K562 (cell line): Measurements from ENCODE around the gene ARHGAP33. TPM values are rescaled to one million over a fixed set of nuclear protein-coding genes. Genes with fewer than 3 reads are reported as not detected.

Experiments used
- BRF2 ChIP-seq: IDR thresholded peaks from 3 replicates; pipeline ENCODE4 v1.6.1; 2011; ENCODE audit warnings: borderline replicate concordance, mild to moderate bottlenecking; ENCODE audit not compliant: insufficient read length, insufficient read depth
- CBX8 ChIP-seq: fragments of 200-600 bp; sonication (generic); IDR thresholded peaks from 2 replicates; pipeline ENCODE4 v1.6.1; 2012; ENCODE audit warnings: borderline replicate concordance, mixed run types, low read depth, mild to moderate bottlenecking, moderate library complexity, mixed read lengths, low read length, control low read depth, inconsistent platforms; ENCODE audit not compliant: poor library complexity, severe bottlenecking; ENCODE audit errors: extremely low read depth
- CHD2 ChIP-seq: IDR thresholded peaks from 2 replicates; pipeline ENCODE4 v1.6.1; 2011; ENCODE audit warnings: low read depth, low read length
- DIDO1 ChIP-seq: fragments of 450-650 bp; IDR thresholded peaks from 2 replicates; pipeline ENCODE4 v1.6.1; 2016; ENCODE audit warnings: low read depth, missing biosample characterization, missing genetic modification characterization
- HLTF ChIP-seq: fragments of 450-650 bp; IDR thresholded peaks from 2 replicates; pipeline ENCODE4 v1.6.1; 2016
- ID3 ChIP-seq, 2 experiments: fragments of 250-450 bp in 1 of 2; fragments of 450-650 bp in 1 of 2; sonication (Bioruptor Pico) in 1 of 2; IDR thresholded peaks; 2 replicates each; pipeline versions ENCODE4 v1.6.1 to v1.8.0; 2016 to 2021; ENCODE audit warnings: mild to moderate bottlenecking in 2 of 2, moderate library complexity in 2 of 2, missing compliant biosample characterization in 1 of 2, missing genetic modification characterization in 1 of 2
- KLF13 ChIP-seq: fragments of 450-650 bp; IDR thresholded peaks from 2 replicates; pipeline ENCODE4 v1.6.1; 2016; ENCODE audit warnings: missing genetic modification characterization, low read depth, mild to moderate bottlenecking, missing compliant biosample characterization, moderate library complexity, borderline replicate concordance
- MECOM ChIP-seq: fragments of 250-450 bp; sonication (Bioruptor Pico); IDR thresholded peaks from 2 replicates; pipeline ENCODE4 v1.8.0; 2022; ENCODE audit warnings: inconsistent platforms
- NFE2 ChIP-seq: IDR thresholded peaks from 2 replicates; pipeline ENCODE4 v1.6.1; 2014; ENCODE audit warnings: antibody characterized with exemption, low read depth
- NR1H2 ChIP-seq: sonication (generic); formaldehyde crosslinking; IDR thresholded peaks from 2 replicates; pipeline ENCODE4 v1.4.0; 2020; ENCODE audit warnings: mild to moderate bottlenecking, missing genetic modification reagents
- PREB ChIP-seq: sonication (generic); formaldehyde crosslinking; IDR thresholded peaks from 2 replicates; pipeline ENCODE4 v1.8.1; 2023; ENCODE audit warnings: mild to moderate bottlenecking, missing genetic modification reagents
- SMAD1 ChIP-seq: fragments of 150-350 bp; IDR thresholded peaks from 2 replicates; pipeline ENCODE4 v1.6.1; 2014; ENCODE audit warnings: low read length, low read depth; ENCODE audit not compliant: partially characterized antibody
- SMARCA5 ChIP-seq: fragments of 450-650 bp; IDR thresholded peaks from 2 replicates; pipeline ENCODE4 v1.6.1; 2016
- SPI1 ChIP-seq: IDR thresholded peaks from 2 replicates; pipeline ENCODE4 v1.6.1; 2011; ENCODE audit warnings: low read depth, low read length, control low read depth, borderline replicate concordance
- YBX1 ChIP-seq: fragments of 450-650 bp; IDR thresholded peaks from 2 replicates; pipeline ENCODE4 v1.7.1; 2016; ENCODE audit warnings: mild to moderate bottlenecking
- ZNF133 ChIP-seq: fragments of 250-450 bp; sonication (Bioruptor Pico); IDR thresholded peaks from 2 replicates; pipeline ENCODE4 v1.4.0; 2020; ENCODE audit warnings: mild to moderate bottlenecking
- ZNF174 ChIP-seq: fragments of 250-450 bp; sonication (Bioruptor Pico); IDR thresholded peaks from 2 replicates; pipeline ENCODE4 v1.4.0; 2020; ENCODE audit warnings: mild to moderate bottlenecking
- ZNF512 ChIP-seq: IDR thresholded peaks from 2 replicates; pipeline ENCODE4 v1.6.1; 2016; ENCODE audit warnings: missing genetic modification characterization, missing compliant biosample characterization
- ZNF592 ChIP-seq: fragments of 450-650 bp; IDR thresholded peaks from 2 replicates; pipeline ENCODE4 v1.6.1; 2017; ENCODE audit warnings: antibody characterized with exemption, mild to moderate bottlenecking
- polyA plus RNA-seq, 8 experiments: library from polyadenylated mRNA; depleted of rRNA in 4 of 8; stranded (reverse) in 5 of 8; unstranded in 3 of 8; fragments of >200 nt; fragmentation: Nextera tagmentation in 2 of 8; fragmentation: Illumina TruSeq in 1 of 8; extraction: Ambion mirVana in 2 of 8; extraction: Trizol in 1 of 8; gene quantifications; 2 replicates each; pipeline versions ENCODE4 v1.2.1 to v1.2.3, GENCODE V29; 2011 to 2014; ENCODE audit warnings: inconsistent platforms in 1 of 8, missing spikeins in 1 of 8
- total RNA-seq, 7 experiments: library from RNA; depleted of rRNA in 6 of 7; stranded (reverse); fragments of >200 nt in 6 of 7; fragmentation: Illumina TruSeq in 2 of 7; extraction: Trizol in 2 of 7; gene quantifications; 2 replicates each; pipeline versions ENCODE4 v1.2.1 to v1.2.3, GENCODE V29; 2011 to 2021; ENCODE audit warnings: low replicate concordance in 1 of 7

The ARHGAP33 gene
- total and polyA plus RNA-seq, 9 of the 15 experiments (the other 6 are each of a cell fraction or from before 2014, with no cell fraction given) = 0.06 to 26.6 (median 1.6) TPM; not detected in 1

- TF ChIP-seq NR1H2 (no peak), CHD2 (peak; percentile 98), MECOM (CRISPR knock-in tag) (no peak), SMARCA5 (no peak), ZNF174 (CRISPR knock-in tag) (no peak), NFE2 (no peak), PREB (CRISPR knock-in tag) (no peak), HLTF (no peak), ZNF592 (peak; percentile 52; the same call in 1 of the 2 replicates), KLF13 (tag) (no peak), DIDO1 (tag) (no peak), YBX1 (no peak), ZNF512 (tag) (no peak), CBX8 (no peak), ZNF133 (no peak), BRF2 (no peak), SMAD1 (no peak), SPI1 (no peak), ID3 (CRISPR knock-in tag; IDR thresholded peaks at IDR 0.05) (no peak), ID3 (tag; IDR thresholded peaks at IDR 0.05) (0 out of 2 replicates have a peak, but pooled peaks have one; percentile 31)
These were observed 27.0 kb upstream of the ARHGAP33 start, which contains the start of gene LIN37 (continued) for GRCh38 chr19:35748106-35749020.
